ENCODE data around the gene AJM1. TPM values are rescaled to one million over a fixed set of nuclear protein-coding genes. Genes with fewer than 3 reads are reported as not detected.

AJM1 gene
- total and polyA plus RNA-seq, 2 of the 8 experiments (the other 6 are each of a cell fraction or from before 2014, with no cell fraction given), result 0.12 to 0.97 TPM

DNA sequence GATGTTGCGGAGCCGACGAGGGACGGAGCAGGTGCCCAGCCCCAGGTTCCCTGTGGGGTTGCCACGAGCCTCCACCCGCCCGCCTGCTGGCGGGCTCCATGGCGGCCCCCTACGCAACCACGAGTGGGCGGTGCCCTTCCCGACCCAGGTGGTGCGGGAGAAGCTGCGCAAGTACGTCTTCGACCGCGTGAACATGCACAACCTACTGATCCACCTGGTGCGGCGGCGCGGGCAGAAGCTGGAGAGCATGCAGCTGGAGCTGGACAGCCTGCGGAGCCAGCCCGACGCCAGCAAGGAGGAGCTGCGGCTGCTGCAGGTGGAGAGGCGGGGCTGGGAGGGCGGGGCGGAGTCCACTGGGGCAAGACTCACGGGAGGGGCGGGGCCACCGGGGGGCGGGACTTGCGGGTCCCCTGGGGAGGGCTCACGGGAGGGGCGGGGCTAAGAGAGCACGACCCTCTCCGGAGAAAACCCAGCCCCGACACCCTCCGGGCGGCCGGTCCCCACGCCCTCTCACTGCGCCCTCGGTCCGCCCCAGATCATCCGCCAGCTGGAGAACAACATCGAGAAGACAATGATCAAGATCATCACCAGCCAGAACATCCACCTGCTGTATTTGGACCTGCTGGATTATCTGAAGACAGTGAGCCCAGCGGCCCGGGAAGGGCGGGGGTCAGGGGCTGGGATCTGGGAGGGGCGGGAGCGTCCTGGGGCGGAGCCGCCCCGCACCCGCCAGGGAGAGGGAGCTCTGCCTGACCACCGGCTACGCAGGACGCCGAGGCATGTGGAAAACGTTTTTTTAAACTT lies 42.2 kb upstream of the AJM1 start:
- Histone ChIP-seq H4K91ac (replicated peaks; ENCODE audit: insufficient read length, low read length) (no peak overlapping the region), H3K27me3 (replicated peaks in 1 of 4; ENCODE audit: control insufficient read depth in 3 of 4, extremely low read depth in 1 of 4, insufficient read depth in 3 of 4, low read length in 3 of 4) (peaks cover 0 to 26% (median 13%) of the 10 kb centered on the region in 4 experiments; a peak in 5 of 7 replicates), H4K8ac (ENCODE audit: extremely low read depth, insufficient read depth, low read length) (peak overlapping the region; percentile 11; the same call in 1 of the 2 replicates), H3K14ac (ENCODE audit: insufficient read length) (no peak overlapping the region), H3K9me3 (ENCODE audit: insufficient read depth in 2 of 2, low read depth in 1 of 2, low read length in 1 of 2) (no peaks in the 10 kb centered on the region), H3K23ac (ENCODE audit: insufficient read length) (no peak overlapping the region), H2AK5ac (ENCODE audit: low read depth, low read length) (no peak overlapping the region), H2BK15ac (ENCODE audit: low read length) (no peak overlapping the region), H3K9ac (replicated peaks in 1 of 4; ENCODE audit: extremely low read depth in 1 of 4, low read depth in 3 of 4, low read length in 3 of 4) (peak overlapping the region in 1 of 4 experiments; percentile 78; a peak in 2 of 7 replicates), H3K79me2 (ENCODE audit: control insufficient read depth in 1 of 2, insufficient read depth in 2 of 2, low read length in 2 of 2) (no peaks in the 10 kb centered on the region), H3K79me1 (ENCODE audit: low read depth, low read length) (no peaks in the 10 kb centered on the region), H4K5ac (ENCODE audit: insufficient read length, low read depth, low read length) (no peak overlapping the region), H3K4me3 (ENCODE audit: extremely low read depth in 1 of 4, insufficient read depth in 2 of 4, low read depth in 3 of 4, low read length in 4 of 4) (peak overlapping the region; percentile 52 to 76 (median 64)), H4K20me1 (replicated peaks in 1 of 2; ENCODE audit: control insufficient read depth in 1 of 2, insufficient read depth in 2 of 2, low read length in 2 of 2) (peaks cover 0 to 2% of the 10 kb centered on the region in 2 experiments), H3K4me1 (replicated peaks in 1 of 4; ENCODE audit: control insufficient read depth in 3 of 4, insufficient read depth in 4 of 4, low read length in 3 of 4) (peaks cover 0 to 17% (median 10%) of the 10 kb centered on the region in 4 experiments; a peak in 6 of 7 replicates), H3K23me2 (ENCODE audit: low read depth, low read length) (peaks cover 15% of the 10 kb centered on the region; the same call in 1 of the 2 replicates), H2BK5ac (ENCODE audit: low read depth, low read length) (no peak overlapping the region), H2AFZ (ENCODE audit: low read length) (peak overlapping the region; percentile 84; the same call in 1 of the 2 replicates), H2BK12ac (ENCODE audit: low read depth, low read length) (no peak overlapping the region), H3K4ac (replicated peaks; ENCODE audit: insufficient read length, low read depth, low read length) (peak overlapping the region; percentile 32), H2BK20ac (ENCODE audit: low read length) (no peak overlapping the region), H3K18ac (ENCODE audit: extremely low read depth, low read length) (peak overlapping the region; percentile 71), H2BK120ac (replicated peaks; ENCODE audit: low read depth, low read length) (no peak overlapping the region), H3K56ac (replicated peaks; ENCODE audit: insufficient read length, low read depth, low read length) (no peak overlapping the region), H3K36me3 (ENCODE audit: control insufficient read depth in 2 of 4, insufficient read depth in 4 of 4, low read length in 3 of 4) (no peaks in the 10 kb centered on the region), H3K4me2 (ENCODE audit: insufficient read depth in 1 of 2, low read depth in 2 of 2, low read length in 2 of 2) (peak overlapping the region; percentile 93 to 96), H3K27ac (ENCODE audit: low read depth, low read length) (no peak overlapping the region)
- ChIA-PET CTCF (ENCODE audit: partially characterized antibody) (interaction anchor here (0.6 to 5.2 kb wide), 13 partner anchors 8 to 969 kb away, joined by 3 to 35 read pairs (median 3); partner anchors contain the start of genes AJM1 and SSNA1), POLR2A (ENCODE audit: partially characterized antibody) (interaction anchor here (0.9 to 2.2 kb wide), 6 partner anchors 9 to 223 kb away, joined by 3 to 12 read pairs (median 4); partner anchors contain the start of genes AJM1, RABL6 and TRAF2)
- FAIRE-seq, result no peak
- DNase-seq (ENCODE audit: low read depth in 1 of 2, low spot score in 2 of 2), result peak; percentile 70 to 91
- 2% methylated on average over 49 of the region's 63 CpGs; no CpG with 5 or more reads in 1 of the 2 experiments for WGBS, 2 experiments (ENCODE audit: extremely low coverage in 1 of 2, insufficient coverage in 1 of 2, insufficient read length in 1 of 2, insufficient replicate concordance in 2 of 2, low coverage in 1 of 2, low lambda C conversion rate in 2 of 2, missing lambda C conversion rate in 1 of 2)
- TF ChIP-seq CBX5 (IDR thresholded peaks at IDR 0.05; ENCODE audit: low read depth, low read length) (no peak), EGR1 (IDR thresholded peaks at IDR 0.05; ENCODE audit: borderline replicate concordance, low read depth, low read length) (no peak), EP300 (IDR thresholded peaks at IDR 0.05; ENCODE audit: borderline replicate concordance in 1 of 2, low read depth in 2 of 2, low read length in 2 of 2) (no peak), CREB1 (IDR thresholded peaks at IDR 0.05) (no peak), RBBP5 (IDR thresholded peaks at IDR 0.05; ENCODE audit: borderline replicate concordance, low read depth, low read length) (no peak), SP4 (IDR thresholded peaks at IDR 0.05; ENCODE audit: low read length) (no peak), PHF8 (conservative IDR thresholded peaks at IDR 0.05; ENCODE audit: low read depth, low read length) (no peak), POLR2AphosphoS5 (IDR thresholded peaks at IDR 0.05; ENCODE audit: low read depth, low read length) (no peak; the same call in 1 of the 2 replicates), CHD1 (IDR thresholded peaks at IDR 0.05; ENCODE audit: low read depth, low read length) (no peak)
- TF ChIP-seq, protein P1, sequence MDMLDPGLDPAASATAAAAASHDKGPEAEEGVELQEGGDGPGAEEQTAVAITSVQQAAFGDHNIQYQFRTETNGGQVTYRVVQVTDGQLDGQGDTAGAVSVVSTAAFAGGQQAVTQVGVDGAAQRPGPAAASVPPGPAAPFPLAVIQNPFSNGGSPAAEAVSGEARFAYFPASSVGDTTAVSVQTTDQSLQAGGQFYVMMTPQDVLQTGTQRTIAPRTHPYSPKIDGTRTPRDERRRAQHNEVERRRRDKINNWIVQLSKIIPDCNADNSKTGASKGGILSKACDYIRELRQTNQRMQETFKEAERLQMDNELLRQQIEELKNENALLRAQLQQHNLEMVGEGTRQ (IDR thresholded peaks at IDR 0.05; ENCODE audit: low read length), result no peak

All from H1 (cell line).